Activated CD8-positive, alpha-beta T cell treated with anti-CD3 and anti-CD28 coated beads for 36 hours (primary cell): ENCODE results near the gene PROSER2. TPM values are rescaled to one million over a fixed set of nuclear protein-coding genes. Genes with fewer than 3 reads are reported as not detected.

Source experiments
- ATAC-seq: fragments of 200-7000 bp; cut with Tn5 transposase; one replicate; pipeline ENCODE4 v1.10.0; 2021; ENCODE audit warnings: mild to moderate bottlenecking, moderate library complexity
- CTCF ChIA-PET: fragments of 350-600 bp; sonication (Branson Sonifier 250); formaldehyde crosslinking; loops from one replicate; lab custom pipeline; 2021; ENCODE audit warnings: antibody characterized with exemption; lab: Charles Lee
- POLR2A ChIA-PET: fragments of 350-600 bp; sonication (Branson Sonifier 250); formaldehyde crosslinking; loops from one replicate; lab custom pipeline; 2021; ENCODE audit warnings: antibody characterized with exemption; lab: Charles Lee
- DNase-seq: peaks from one replicate; pipeline ENCODE4 v3.0.0-alpha.2; 2020
- H3K27ac Mint-ChIP-seq: one replicate; pipeline ENCODE4 v1.8.0; 2021; ENCODE audit warnings: mild to moderate bottlenecking, mixed read lengths
- H3K27me3 Mint-ChIP-seq: one replicate; pipeline ENCODE4 v1.8.0; 2021; ENCODE audit warnings: mixed read lengths
- H3K36me3 Mint-ChIP-seq: one replicate; pipeline ENCODE4 v1.8.0; 2021; ENCODE audit warnings: low read depth, mixed read lengths
- H3K4me1 Mint-ChIP-seq: one replicate; pipeline ENCODE4 v1.8.0; 2021; ENCODE audit warnings: low read depth, mixed read lengths
- H3K4me3 Mint-ChIP-seq: one replicate; pipeline ENCODE4 v1.8.0; 2021; ENCODE audit warnings: mild to moderate bottlenecking, moderate library complexity, mixed read lengths
- H3K9me3 Mint-ChIP-seq: one replicate; pipeline ENCODE4 v1.8.0; 2021; ENCODE audit warnings: mixed read lengths
- intact Hi-C: fragments of 100-400 bp; cut with micrococcal nuclease; formaldehyde crosslinking; loops from one replicate; pipeline ENCODE4 v1.10.0; 2022
- total RNA-seq, 2 experiments: library from RNA; stranded (reverse); gene quantifications; one replicate each; pipeline ENCODE4 v1.2.3, GENCODE V29; 2021
- TF ChIP-seq, protein P1 (sequence below): fragments of 200-600 bp; IDR thresholded peaks from one replicate; pipeline ENCODE4 v1.8.0; 2022; ENCODE audit warnings: antibody characterized with exemption, mild to moderate bottlenecking

PROSER2 gene
- total RNA-seq, 2 experiments from 2014 or later = 1.1 to 1.7 TPM

DNA sequence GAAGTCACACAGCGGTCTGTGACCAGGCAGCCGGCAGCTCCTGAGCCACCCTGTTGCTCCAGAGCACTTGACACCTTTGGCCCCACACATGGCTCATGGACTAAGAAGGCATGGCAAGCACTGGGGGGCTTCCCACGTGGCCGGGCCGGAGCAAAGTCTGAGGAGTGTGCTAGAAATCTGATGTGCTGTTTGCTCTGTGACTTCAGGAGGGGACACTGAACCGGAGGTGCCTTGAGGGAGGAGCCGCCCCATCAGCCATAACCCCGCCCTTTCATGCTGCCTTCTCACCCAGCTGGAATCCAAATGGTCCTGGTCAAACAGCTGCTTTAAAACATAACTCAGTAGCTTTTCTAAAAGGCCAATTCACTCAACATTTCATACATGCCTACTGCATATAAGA, 33.5 kb downstream of the PROSER2 start:
- no peaks in the 10 kb centered on the region for H3K4me1 Mint-ChIP-seq
- POLR2A ChIA-PET = interaction anchor here (0.7 kb wide), 1 partner anchor 18 kb away, joined by 3 read pairs; no protein-coding TSS in a partner anchor
- intact Hi-C loops = no loop called here
- no peak for DNase-seq
- H3K27ac Mint-ChIP-seq = no peak overlapping the region
- ATAC-seq = no peak
- H3K4me3 Mint-ChIP-seq = no peak overlapping the region
- CTCF ChIA-PET = interaction anchor here (2.0 kb wide), 1 partner anchor 37 kb away, joined by 5 read pairs; no protein-coding TSS in a partner anchor
- no peaks in the 10 kb centered on the region for H3K9me3 Mint-ChIP-seq
- H3K36me3 Mint-ChIP-seq = no peaks in the 10 kb centered on the region
- TF ChIP-seq, protein P1, sequence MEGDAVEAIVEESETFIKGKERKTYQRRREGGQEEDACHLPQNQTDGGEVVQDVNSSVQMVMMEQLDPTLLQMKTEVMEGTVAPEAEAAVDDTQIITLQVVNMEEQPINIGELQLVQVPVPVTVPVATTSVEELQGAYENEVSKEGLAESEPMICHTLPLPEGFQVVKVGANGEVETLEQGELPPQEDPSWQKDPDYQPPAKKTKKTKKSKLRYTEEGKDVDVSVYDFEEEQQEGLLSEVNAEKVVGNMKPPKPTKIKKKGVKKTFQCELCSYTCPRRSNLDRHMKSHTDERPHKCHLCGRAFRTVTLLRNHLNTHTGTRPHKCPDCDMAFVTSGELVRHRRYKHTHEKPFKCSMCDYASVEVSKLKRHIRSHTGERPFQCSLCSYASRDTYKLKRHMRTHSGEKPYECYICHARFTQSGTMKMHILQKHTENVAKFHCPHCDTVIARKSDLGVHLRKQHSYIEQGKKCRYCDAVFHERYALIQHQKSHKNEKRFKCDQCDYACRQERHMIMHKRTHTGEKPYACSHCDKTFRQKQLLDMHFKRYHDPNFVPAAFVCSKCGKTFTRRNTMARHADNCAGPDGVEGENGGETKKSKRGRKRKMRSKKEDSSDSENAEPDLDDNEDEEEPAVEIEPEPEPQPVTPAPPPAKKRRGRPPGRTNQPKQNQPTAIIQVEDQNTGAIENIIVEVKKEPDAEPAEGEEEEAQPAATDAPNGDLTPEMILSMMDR = no peak
- H3K27me3 Mint-ChIP-seq = peaks cover 4% of the 10 kb centered on the region

DNA sequence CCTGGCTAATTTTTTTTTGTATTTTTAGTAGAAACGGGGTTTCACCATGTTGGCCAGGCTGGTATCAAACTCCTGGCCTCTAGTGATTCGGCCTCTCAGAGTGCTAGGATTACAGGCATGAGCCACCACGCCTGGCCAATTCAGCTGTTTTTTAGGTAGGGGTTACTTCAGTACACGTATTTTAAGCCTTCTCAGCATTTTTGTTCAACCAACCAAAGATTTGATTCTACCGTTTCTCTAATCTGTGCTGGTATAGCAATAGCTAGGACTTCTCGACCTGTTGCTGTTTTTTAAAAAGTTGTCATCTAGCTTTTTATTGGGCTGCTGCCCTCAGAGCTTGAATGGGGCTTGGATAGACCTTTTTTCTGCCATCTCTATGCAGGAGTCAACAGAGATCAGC, 34.9 kb downstream of the PROSER2 start:
- H3K4me3 Mint-ChIP-seq = no peak overlapping the region
- peaks cover 5% of the 10 kb centered on the region for H3K4me1 Mint-ChIP-seq
- no peaks in the 10 kb centered on the region for H3K36me3 Mint-ChIP-seq
- H3K27ac Mint-ChIP-seq = no peak overlapping the region
- H3K9me3 Mint-ChIP-seq = no peaks in the 10 kb centered on the region
- intact Hi-C loops = no loop called here
- TF ChIP-seq, protein P1 = no peak
- H3K27me3 Mint-ChIP-seq = peaks cover 4% of the 10 kb centered on the region
- ChIA-PET CTCF (interaction anchor here (0.8 to 2.0 kb wide), 2 partner anchors 38 to 66 kb away, joined by 3 to 5 read pairs; no protein-coding TSS in a partner anchor), POLR2A (no interaction called here)
- no peak for DNase-seq
- ATAC-seq = no peak

DNA sequence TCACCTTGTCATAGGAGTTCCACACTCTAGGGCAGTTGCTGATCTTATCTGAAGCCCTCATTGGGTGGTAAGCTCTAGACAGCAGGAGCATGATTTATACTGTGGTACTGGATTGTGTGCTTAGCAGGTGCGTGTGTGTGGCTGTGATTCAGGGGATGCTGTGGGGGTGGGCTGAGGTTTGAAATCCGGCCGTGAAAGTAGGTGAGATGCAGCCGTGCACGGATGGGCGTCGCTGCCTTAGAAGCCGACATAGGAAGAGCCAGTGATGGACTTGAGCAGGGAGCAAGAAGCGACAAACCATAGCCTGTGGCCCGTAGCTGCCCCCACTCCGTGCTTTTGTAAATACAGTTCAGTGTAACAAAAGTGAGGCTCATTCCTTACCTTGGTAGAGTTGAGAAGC, 38.2 kb downstream of the PROSER2 start:
- DNase-seq = no peak
- Mint-ChIP-seq H3K9me3 (no peaks in the 10 kb centered on the region), H3K4me1 (peaks cover 19% of the 10 kb centered on the region), H3K4me3 (no peak overlapping the region), H3K36me3 (no peaks in the 10 kb centered on the region), H3K27me3 (peaks cover 5% of the 10 kb centered on the region), H3K27ac (no peak overlapping the region)
- ChIA-PET POLR2A (no interaction called here), CTCF (interaction anchor here (1.8 kb wide), 1 partner anchor 23 kb away, joined by 7 read pairs; no protein-coding TSS in a partner anchor)
- ATAC-seq = no peak
- intact Hi-C loops = no loop called here
- TF ChIP-seq, protein P1 = no peak

DNA sequence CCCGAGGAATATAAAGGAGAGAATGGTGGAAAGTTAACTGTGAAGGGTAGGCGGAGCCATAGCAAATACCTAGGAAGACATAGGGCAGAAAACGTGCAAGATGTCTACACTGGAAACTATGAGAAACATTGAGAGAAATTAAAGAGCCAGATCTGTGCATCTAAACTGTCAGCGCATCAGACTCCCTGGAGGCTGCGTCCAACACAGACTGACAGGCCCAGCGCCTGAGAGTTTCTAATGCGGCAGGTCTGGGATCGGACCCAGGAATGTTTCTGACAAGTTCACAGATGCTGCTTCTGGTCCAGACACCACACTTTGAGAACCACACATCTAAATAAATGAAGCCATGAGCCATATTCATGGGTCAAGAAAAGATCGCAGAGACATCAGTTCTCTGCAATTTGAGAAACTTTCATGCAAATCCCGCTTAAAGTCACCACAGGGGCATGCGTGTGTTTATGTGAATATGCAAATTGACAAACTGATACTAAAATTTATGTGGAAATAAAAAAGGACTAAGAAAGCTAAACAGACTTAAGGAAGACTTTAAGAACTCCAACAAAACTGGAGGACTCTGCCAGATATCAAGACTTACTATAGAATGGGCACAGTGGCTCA, 38.8 kb downstream of the PROSER2 start:
- POLR2A ChIA-PET = interaction anchor here (1.2 kb wide), 1 partner anchor 15 kb away, joined by 3 read pairs; no protein-coding TSS in a partner anchor
- intact Hi-C loops = no loop called here
- ATAC-seq (no peak), DNase-seq (no peak)
- Mint-ChIP-seq H3K27ac (no peak overlapping the region), H3K27me3 (peaks cover 5% of the 10 kb centered on the region), H3K4me3 (no peak overlapping the region), H3K9me3 (no peaks in the 10 kb centered on the region), H3K36me3 (no peaks in the 10 kb centered on the region), H3K4me1 (peaks cover 19% of the 10 kb centered on the region)
- CTCF ChIA-PET = interaction anchor here (1.1 to 1.8 kb wide), 3 partner anchors 9 to 125 kb away, joined by 3 to 7 read pairs (median 4); no protein-coding TSS in a partner anchor
- TF ChIP-seq, protein P1 = no peak
